ENCODE data around the gene JAG2. TPM values are rescaled to one million over a fixed set of nuclear protein-coding genes. Genes with fewer than 3 reads are reported as not detected.

JAG2 gene
- total RNA-seq, 2 experiments from 2014 or later = 0.66 to 1.3 TPM

GRCh38 chr14:105215602-105216001 lies 47.0 kb upstream of the JAG2 start:
- Mint-ChIP-seq H3K4me3 (no peak overlapping the region), H3K27me3 (no peaks in the 10 kb centered on the region), H3K36me3 (ENCODE audit: low read depth) (peaks cover 30% of the 10 kb centered on the region), H3K4me1 (ENCODE audit: low read depth) (no peaks in the 10 kb centered on the region), H3K27ac (no peak overlapping the region), H3K9me3 (no peaks in the 10 kb centered on the region)
- ATAC-seq (ENCODE audit: poor library complexity) = no peak
- Histone ChIP-seq H3K9me3 (ENCODE audit: control insufficient read depth in 1 of 2, insufficient read depth in 1 of 2, low read length in 2 of 2) (no peaks in the 10 kb centered on the region), H3K27ac (ENCODE audit: low read depth in 1 of 2, low read length in 2 of 2) (no peak overlapping the region), H3K4me1 (ENCODE audit: insufficient read depth, low read length) (no peaks in the 10 kb centered on the region), H3K4me3 (ENCODE audit: low read length) (no peak overlapping the region), H3K36me3 (ENCODE audit: insufficient read depth, low read length) (peaks cover 57% of the 10 kb centered on the region), H3K27me3 (ENCODE audit: control insufficient read depth in 1 of 2, insufficient read depth in 2 of 2, low read length in 2 of 2) (no peaks in the 10 kb centered on the region)
- no peak for DNase-seq
- CTCF ChIA-PET = no interaction called here
- TF ChIP-seq CTCF (IDR thresholded peaks at IDR 0.05) = no peak
- POLR2A ChIA-PET = no interaction called here
- intact Hi-C loops (cut with DNase I, micrococcal nuclease) = loop anchor here in 1 of 2 experiments (10.0 kb wide), 1 partner anchor 49 kb away; no protein-coding TSS in a partner anchor

GRCh38 chr14:105214324-105214915 lies 45.8 kb upstream of the JAG2 start:
- Histone ChIP-seq H3K4me1 (ENCODE audit: insufficient read depth, low read length) (no peaks in the 10 kb centered on the region), H3K36me3 (ENCODE audit: insufficient read depth, low read length) (peaks cover 51% of the 10 kb centered on the region), H3K4me3 (ENCODE audit: low read length) (no peak overlapping the region), H3K27ac (ENCODE audit: low read depth in 1 of 2, low read length in 2 of 2) (no peak overlapping the region), H3K27me3 (ENCODE audit: control insufficient read depth in 1 of 2, insufficient read depth in 2 of 2, low read length in 2 of 2) (no peaks in the 10 kb centered on the region), H3K9me3 (ENCODE audit: control insufficient read depth in 1 of 2, insufficient read depth in 1 of 2, low read length in 2 of 2) (no peaks in the 10 kb centered on the region)
- CTCF ChIA-PET = no interaction called here
- H3K4me1 Mint-ChIP-seq (ENCODE audit: low read depth) = no peaks in the 10 kb centered on the region
- intact Hi-C loops (cut with DNase I, micrococcal nuclease) = loop anchor here in 1 of 2 experiments (10.0 kb wide), 1 partner anchor 50 kb away; no protein-coding TSS in a partner anchor
- no peak for ATAC-seq (ENCODE audit: poor library complexity)
- no peaks in the 10 kb centered on the region for H3K9me3 Mint-ChIP-seq
- H3K4me3 Mint-ChIP-seq = no peak overlapping the region
- no peak for DNase-seq
- no peaks in the 10 kb centered on the region for H3K27me3 Mint-ChIP-seq
- no peak overlapping the region for H3K27ac Mint-ChIP-seq
- POLR2A ChIA-PET = no interaction called here
- H3K36me3 Mint-ChIP-seq (ENCODE audit: low read depth) = peaks cover 26% of the 10 kb centered on the region
- TF ChIP-seq CTCF (IDR thresholded peaks at IDR 0.05) = no peak

GRCh38 chr14:105213361-105213760 lies 44.8 kb upstream of the JAG2 start:
- Mint-ChIP-seq H3K27me3 (no peaks in the 10 kb centered on the region), H3K4me3 (no peak overlapping the region), H3K36me3 (ENCODE audit: low read depth) (peaks cover 20% of the 10 kb centered on the region), H3K27ac (no peak overlapping the region), H3K9me3 (no peaks in the 10 kb centered on the region), H3K4me1 (ENCODE audit: low read depth) (no peaks in the 10 kb centered on the region)
- intact Hi-C loops (cut with DNase I, micrococcal nuclease) = loop anchor here in 1 of 2 experiments (10.0 kb wide), 1 partner anchor 51 kb away; no protein-coding TSS in a partner anchor
- Histone ChIP-seq H3K27me3 (ENCODE audit: control insufficient read depth in 1 of 2, insufficient read depth in 2 of 2, low read length in 2 of 2) (no peaks in the 10 kb centered on the region), H3K4me1 (ENCODE audit: insufficient read depth, low read length) (no peaks in the 10 kb centered on the region), H3K9me3 (ENCODE audit: control insufficient read depth in 1 of 2, insufficient read depth in 1 of 2, low read length in 2 of 2) (no peaks in the 10 kb centered on the region), H3K27ac (ENCODE audit: low read depth in 1 of 2, low read length in 2 of 2) (no peak overlapping the region), H3K4me3 (ENCODE audit: low read length) (no peak overlapping the region), H3K36me3 (ENCODE audit: insufficient read depth, low read length) (peaks cover 42% of the 10 kb centered on the region)
- POLR2A ChIA-PET = no interaction called here
- TF ChIP-seq CTCF (IDR thresholded peaks at IDR 0.05) = no peak
- ATAC-seq (ENCODE audit: poor library complexity) (no peak), DNase-seq (no peak)
- CTCF ChIA-PET = no interaction called here

Measured in CD4-positive, alpha-beta T cell (primary cell).